Suprapubic skin (tissue), 4 donors: Measurements from ENCODE around the gene KLK15. TPM values are rescaled to one million over a fixed set of nuclear protein-coding genes. Genes with fewer than 3 reads are reported as not detected.

Source experiments
- DNase-seq, 2 donors: peaks; one replicate each; pipeline ENCODE4 v3.0.0-alpha.2; 2019; ENCODE audit warnings: low spot score in 2 of 2
- H3K27ac ChIP-seq: fragments of 200-600 bp; sonication (generic); one replicate; pipeline ENCODE4 v1.5.1; 2019
- H3K27me3 ChIP-seq: fragments of 200-600 bp; sonication (generic); one replicate; pipeline ENCODE4 v1.5.1; 2019
- H3K36me3 ChIP-seq: fragments of 200-600 bp; sonication (generic); one replicate; pipeline ENCODE4 v1.5.1; 2019
- H3K4me1 ChIP-seq: fragments of 200-600 bp; sonication (generic); one replicate; pipeline ENCODE4 v1.5.1; 2019
- H3K4me3 ChIP-seq: fragments of 200-600 bp; sonication (generic); one replicate; pipeline ENCODE4 v1.5.1; 2019; ENCODE audit warnings: mild to moderate bottlenecking
- H3K9me3 ChIP-seq: fragments of 200-600 bp; sonication (generic); one replicate; pipeline ENCODE4 v1.5.1; 2019
- EP300 ChIP-seq: sonication (generic); formaldehyde crosslinking; IDR thresholded peaks from one replicate; pipeline ENCODE4 v1.6.1; 2017; ENCODE audit warnings: antibody characterized with exemption
- POLR2A ChIP-seq, 2 donors: fragments of 450-650 bp; IDR thresholded peaks; one replicate each; pipeline ENCODE4 v1.6.1; 2017; ENCODE audit warnings: antibody characterized with exemption in 2 of 2, mild to moderate bottlenecking in 2 of 2, moderate library complexity in 2 of 2
- POLR2AphosphoS5 ChIP-seq, 3 donors: sonication (generic); formaldehyde crosslinking; IDR thresholded peaks; one replicate each; pipeline ENCODE4 v1.6.1; 2017; ENCODE audit warnings: antibody characterized with exemption in 3 of 3
- WGBS: methylation state at CpG from one replicate; pipeline ENCODE4 v1.1.5; 2018; 5-methylcytosine and 5-hydroxymethylcytosine counted together
- total RNA-seq, 4 donors: library from RNA; depleted of rRNA; stranded (reverse); fragments of >200 nt; gene quantifications; one replicate each; pipeline ENCODE4 v1.1.0, GENCODE V29; 2016
- TF ChIP-seq, protein P1 (sequence below), 2 donors: fragments of 200-600 bp in 1 of 2; fragments of 450-650 bp in 1 of 2; sonication (generic) in 1 of 2; IDR thresholded peaks; one replicate each; pipeline ENCODE4 v1.5.1; 2016 to 2019; ENCODE audit warnings: antibody characterized with exemption in 2 of 2, mild to moderate bottlenecking in 1 of 2, moderate library complexity in 1 of 2

The KLK15 gene
- total RNA-seq, 4 donors from 2014 or later: not detected

DNA sequence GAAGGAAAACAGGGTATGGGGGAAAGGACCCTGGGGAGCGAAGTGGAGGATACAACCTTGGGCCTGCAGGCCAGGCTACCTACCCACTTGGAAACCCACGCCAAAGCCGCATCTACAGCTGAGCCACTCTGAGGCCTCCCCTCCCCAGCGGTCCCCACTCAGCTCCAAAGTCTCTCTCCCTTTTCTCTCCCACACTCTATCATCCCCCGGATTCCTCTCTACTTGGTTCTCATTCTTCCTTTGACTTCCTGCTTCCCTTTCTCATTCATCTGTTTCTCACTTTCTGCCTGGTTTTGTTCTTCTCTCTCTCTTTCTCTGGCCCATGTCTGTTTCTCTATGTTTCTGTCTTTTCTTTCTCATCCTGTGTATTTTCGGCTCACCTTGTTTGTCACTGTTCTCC lies 24.0 kb upstream of the KLK15 start:
- Histone ChIP-seq H3K4me1 (no peaks in the 10 kb centered on the region), H3K27ac (no peak overlapping the region), H3K9me3 (no peaks in the 10 kb centered on the region), H3K27me3 (peaks cover 65% of the 10 kb centered on the region), H3K4me3 (no peak overlapping the region), H3K36me3 (no peaks in the 10 kb centered on the region)
- WGBS: 69% methylated on average over 6 of the region's 6 CpGs
- no peak for TF ChIP-seq EP300
- TF ChIP-seq POLR2AphosphoS5 (IDR thresholded peaks at IDR 0.05): no peak
- peak in 1 of 2 donors; percentile 43 for DNase-seq

DNA sequence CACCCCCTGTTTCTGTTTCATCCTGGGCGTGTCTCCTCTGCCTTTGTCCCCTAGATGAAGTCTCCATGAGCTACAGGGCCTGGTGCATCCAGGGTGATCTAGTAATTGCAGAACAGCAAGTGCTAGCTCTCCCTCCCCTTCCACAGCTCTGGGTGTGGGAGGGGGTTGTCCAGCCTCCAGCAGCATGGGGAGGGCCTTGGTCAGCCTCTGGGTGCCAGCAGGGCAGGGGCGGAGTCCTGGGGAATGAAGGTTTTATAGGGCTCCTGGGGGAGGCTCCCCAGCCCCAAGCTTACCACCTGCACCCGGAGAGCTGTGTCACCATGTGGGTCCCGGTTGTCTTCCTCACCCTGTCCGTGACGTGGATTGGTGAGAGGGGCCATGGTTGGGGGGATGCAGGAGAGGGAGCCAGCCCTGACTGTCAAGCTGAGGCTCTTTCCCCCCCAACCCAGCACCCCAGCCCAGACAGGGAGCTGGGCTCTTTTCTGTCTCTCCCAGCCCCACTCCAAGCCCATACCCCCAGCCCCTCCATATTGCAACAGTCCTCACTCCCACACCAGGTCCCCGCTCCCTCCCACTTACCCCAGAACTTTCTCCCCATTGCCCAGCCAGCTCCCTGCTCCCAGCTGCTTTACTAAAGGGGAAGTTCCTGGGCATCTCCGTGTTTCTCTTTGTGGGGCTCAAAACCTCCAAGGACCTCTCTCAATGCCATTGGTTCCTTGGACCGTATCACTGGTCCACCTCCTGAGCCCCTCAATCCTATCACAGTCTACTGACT lies 21.4 kb upstream of the KLK15 start, which contains the start of gene KLK3:
Gene KLK3 (plus strand): TSS at position 280 of the 775 bp plus-strand sequence. CDS start 41 bp downstream, at position 321.
- WGBS: 65% methylated on average over 5 of the region's 9 CpGs
- TF ChIP-seq EP300: no peak
- no peak for TF ChIP-seq POLR2AphosphoS5 (IDR thresholded peaks at IDR 0.05)
- TF ChIP-seq, protein P1, sequence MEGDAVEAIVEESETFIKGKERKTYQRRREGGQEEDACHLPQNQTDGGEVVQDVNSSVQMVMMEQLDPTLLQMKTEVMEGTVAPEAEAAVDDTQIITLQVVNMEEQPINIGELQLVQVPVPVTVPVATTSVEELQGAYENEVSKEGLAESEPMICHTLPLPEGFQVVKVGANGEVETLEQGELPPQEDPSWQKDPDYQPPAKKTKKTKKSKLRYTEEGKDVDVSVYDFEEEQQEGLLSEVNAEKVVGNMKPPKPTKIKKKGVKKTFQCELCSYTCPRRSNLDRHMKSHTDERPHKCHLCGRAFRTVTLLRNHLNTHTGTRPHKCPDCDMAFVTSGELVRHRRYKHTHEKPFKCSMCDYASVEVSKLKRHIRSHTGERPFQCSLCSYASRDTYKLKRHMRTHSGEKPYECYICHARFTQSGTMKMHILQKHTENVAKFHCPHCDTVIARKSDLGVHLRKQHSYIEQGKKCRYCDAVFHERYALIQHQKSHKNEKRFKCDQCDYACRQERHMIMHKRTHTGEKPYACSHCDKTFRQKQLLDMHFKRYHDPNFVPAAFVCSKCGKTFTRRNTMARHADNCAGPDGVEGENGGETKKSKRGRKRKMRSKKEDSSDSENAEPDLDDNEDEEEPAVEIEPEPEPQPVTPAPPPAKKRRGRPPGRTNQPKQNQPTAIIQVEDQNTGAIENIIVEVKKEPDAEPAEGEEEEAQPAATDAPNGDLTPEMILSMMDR (IDR thresholded peaks at IDR 0.05): no peak
- no peak for TF ChIP-seq POLR2A (IDR thresholded peaks at IDR 0.05)
- peaks cover 67% of the 10 kb centered on the region for H3K27me3 ChIP-seq

DNA sequence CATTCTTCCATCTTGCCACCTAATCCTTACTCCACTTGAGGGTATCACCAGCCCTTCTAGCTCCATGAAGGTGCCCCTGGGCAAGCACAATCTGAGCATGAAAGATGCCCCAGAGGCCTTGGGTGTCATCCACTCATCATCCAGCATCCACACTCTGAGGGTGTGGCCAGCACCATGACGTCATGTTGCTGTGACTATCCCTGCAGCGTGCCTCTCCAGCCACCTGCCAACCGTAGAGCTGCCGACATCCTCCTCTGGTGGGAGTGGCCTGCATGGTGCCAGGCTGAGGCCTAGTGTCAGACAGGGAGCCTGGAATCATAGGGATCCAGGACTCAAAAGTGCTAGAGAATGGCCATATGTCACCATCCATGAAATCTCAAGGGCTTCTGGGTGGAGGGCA lies 18.2 kb upstream of the KLK15 start:
- no peak overlapping the region for H3K4me3 ChIP-seq
- no CpG with 5 or more reads among the region's 4 CpGs for WGBS
- no peaks in the 10 kb centered on the region for H3K36me3 ChIP-seq
- peaks cover 53% of the 10 kb centered on the region for H3K27me3 ChIP-seq
- no peak for DNase-seq
- TF ChIP-seq, protein P1 (IDR thresholded peaks at IDR 0.05): no peak
- TF ChIP-seq POLR2A (IDR thresholded peaks at IDR 0.05) (no peak), POLR2AphosphoS5 (IDR thresholded peaks at IDR 0.05) (no peak), EP300 (no peak)
- no peak overlapping the region for H3K27ac ChIP-seq
- H3K9me3 ChIP-seq: no peaks in the 10 kb centered on the region
- H3K4me1 ChIP-seq: no peaks in the 10 kb centered on the region

More for the DNA sequence above, 21.4 kb upstream of the KLK15 start, which contains the start of gene KLK3:
- Histone ChIP-seq H3K4me3 (no peak within 1 kb of the TSS), H3K4me1 (no peaks in the 10 kb centered on the region), H3K36me3 (no peaks in the 10 kb centered on the region), H3K27ac (no peak within 1 kb of the TSS), H3K9me3 (no peaks in the 10 kb centered on the region)
- no peak for DNase-seq

DNA sequence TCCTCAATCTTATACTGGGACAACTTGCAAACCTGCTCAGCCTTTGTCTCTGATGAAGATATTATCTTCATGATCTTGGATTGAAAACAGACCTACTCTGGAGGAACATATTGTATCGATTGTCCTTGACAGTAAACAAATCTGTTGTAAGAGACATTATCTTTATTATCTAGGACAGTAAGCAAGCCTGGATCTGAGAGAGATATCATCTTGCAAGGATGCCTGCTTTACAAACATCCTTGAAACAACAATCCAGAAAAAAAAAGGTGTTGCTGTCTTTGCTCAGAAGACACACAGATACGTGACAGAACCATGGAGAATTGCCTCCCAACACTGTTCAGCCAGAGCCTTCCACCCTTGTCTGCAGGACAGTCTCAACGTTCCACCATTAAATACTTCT lies 17.4 kb upstream of the KLK15 start:
- H3K27ac ChIP-seq: no peak overlapping the region
- DNase-seq: no peak
- peaks cover 44% of the 10 kb centered on the region for H3K27me3 ChIP-seq
- no peaks in the 10 kb centered on the region for H3K4me1 ChIP-seq
- WGBS: 52% methylated on average over 3 of the region's 3 CpGs
- H3K36me3 ChIP-seq: no peaks in the 10 kb centered on the region
- H3K4me3 ChIP-seq: no peak overlapping the region
- no peak for TF ChIP-seq POLR2AphosphoS5 (IDR thresholded peaks at IDR 0.05)
- no peak for TF ChIP-seq EP300
- no peak for TF ChIP-seq POLR2A (IDR thresholded peaks at IDR 0.05)
- TF ChIP-seq, protein P1 (IDR thresholded peaks at IDR 0.05): no peak
- no peaks in the 10 kb centered on the region for H3K9me3 ChIP-seq

DNA sequence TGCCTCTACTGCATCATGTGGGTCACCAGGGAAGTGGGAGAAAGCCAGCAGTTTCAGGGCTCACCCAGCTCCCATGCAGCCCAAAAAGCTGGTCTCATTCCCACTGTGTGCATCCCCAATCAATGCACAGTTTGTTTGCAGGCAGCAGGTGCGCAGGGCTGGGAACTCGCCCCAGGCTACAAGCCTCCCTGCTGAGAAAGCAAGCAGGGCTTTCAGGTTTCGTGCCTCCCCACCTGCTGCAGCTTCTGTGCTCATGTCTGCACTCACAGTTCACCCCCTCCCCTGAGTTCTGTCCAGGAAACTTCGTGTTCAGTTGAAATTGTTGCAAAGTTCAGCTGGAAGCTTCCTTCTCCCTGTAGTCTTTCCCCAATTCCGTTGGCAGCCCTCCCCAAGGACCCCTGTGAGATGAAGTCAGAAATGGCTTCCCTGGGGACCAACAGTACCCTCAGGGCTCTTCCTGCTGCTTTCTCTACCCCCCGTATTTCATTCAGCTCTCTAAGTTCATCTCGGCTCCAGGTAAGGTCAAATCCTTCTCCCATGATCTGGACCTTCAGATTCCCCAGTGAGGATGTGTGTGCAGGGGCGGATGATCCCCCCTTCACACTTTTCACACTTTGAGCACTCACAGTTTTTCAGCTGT lies 11.0 kb upstream of the KLK15 start:
- H3K27ac ChIP-seq: no peak overlapping the region
- WGBS: 52% methylated on average over 6 of the region's 8 CpGs

More for the DNA sequence above, 11.0 kb upstream of the KLK15 start:
- Histone ChIP-seq H3K36me3 (no peaks in the 10 kb centered on the region), H3K9me3 (no peaks in the 10 kb centered on the region), H3K27me3 (peaks cover 23% of the 10 kb centered on the region), H3K4me1 (no peaks in the 10 kb centered on the region), H3K4me3 (no peak overlapping the region)
- no peak for DNase-seq
- TF ChIP-seq, protein P1 (IDR thresholded peaks at IDR 0.05): no peak
